NB4 (cell line): ENCODE results near the gene VPS35L.

Experiments
- POLR2A ChIP-seq: IDR thresholded peaks from 2 replicates; pipeline ENCODE4 v1.6.1; 2011; ENCODE audit warnings: mild to moderate bottlenecking; ENCODE audit not compliant: insufficient read length; ENCODE audit errors: extremely low read depth
- TF ChIP-seq, protein P1 (sequence below): IDR thresholded peaks from 2 replicates; pipeline ENCODE4 v1.6.1; 2011; ENCODE audit warnings: low read depth, low read length

DNA sequence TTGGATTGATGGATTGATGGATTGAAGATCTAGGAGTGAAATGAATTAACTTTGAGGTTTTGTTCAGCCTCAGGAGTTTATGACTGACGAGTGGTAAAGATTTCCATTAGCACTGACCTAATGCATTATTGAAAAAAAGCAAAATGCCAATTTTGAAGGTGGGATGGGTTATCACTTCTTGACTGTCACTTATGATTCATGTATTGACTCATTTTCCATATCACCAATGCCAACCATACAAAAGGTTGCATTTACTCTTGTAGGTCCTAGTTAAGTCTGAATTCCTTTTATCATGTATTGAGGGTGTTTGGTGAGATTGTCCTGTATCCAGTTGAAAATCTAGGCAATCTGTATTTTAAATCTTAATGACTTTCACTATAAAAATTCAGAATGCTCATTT is 104.9 kb downstream of the VPS35L start:
- no peak for TF ChIP-seq POLR2A
- TF ChIP-seq, protein P1, sequence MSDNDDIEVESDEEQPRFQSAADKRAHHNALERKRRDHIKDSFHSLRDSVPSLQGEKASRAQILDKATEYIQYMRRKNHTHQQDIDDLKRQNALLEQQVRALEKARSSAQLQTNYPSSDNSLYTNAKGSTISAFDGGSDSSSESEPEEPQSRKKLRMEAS, result no peak
